Ramos (cell line): Measurements from ENCODE around the gene PATJ.

Source experiments
- in situ Hi-C: fragments of 300-500 bp; cut with MboI; formaldehyde crosslinking; loops from one replicate; pipeline ENCODE4 v1.14.3; 2022; ENCODE audit warnings: low sequenced_read_pairs; ENCODE audit not compliant: unreplicated experiment

Gene PATJ

DNA sequence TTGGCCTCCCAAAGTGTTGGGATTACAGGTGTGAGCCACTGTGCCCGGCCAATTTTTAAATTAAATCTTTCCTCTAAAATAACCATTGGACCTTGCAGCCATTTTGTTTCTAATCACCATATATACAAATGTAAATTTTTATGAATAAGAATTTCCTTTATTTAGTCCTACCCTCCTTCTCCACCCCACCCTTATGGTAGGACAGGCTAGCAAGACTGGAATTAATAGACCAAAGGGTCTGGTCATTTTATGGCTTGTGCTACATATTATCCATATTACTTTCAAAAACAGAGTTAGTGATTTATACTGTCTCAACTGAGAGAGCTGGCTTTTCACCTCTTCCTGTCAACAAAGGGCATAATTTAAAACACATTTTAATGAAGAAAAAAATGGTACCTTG, 478.9 kb downstream of the PATJ start:
- in situ Hi-C loops = no loop called here

DNA sequence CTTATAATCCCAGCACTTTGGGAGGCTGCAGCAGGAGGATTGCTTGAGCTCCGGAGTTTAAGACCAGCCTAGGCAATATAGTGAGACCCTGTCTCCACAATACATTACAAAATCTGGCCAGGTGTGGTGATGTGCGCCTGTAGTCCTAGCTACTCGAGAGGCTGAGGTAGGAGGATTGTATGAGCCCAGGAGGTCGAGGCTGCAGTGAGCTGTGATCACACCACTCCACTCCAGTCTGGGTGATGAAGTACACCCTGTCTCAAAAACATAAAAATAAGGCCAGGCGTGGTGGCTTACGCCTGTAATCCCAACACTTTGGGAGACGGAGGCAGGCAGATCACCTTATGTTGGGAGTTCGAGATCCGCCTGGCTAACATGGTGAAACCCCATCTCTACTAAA, 480.0 kb downstream of the PATJ start:
- in situ Hi-C loops = no loop called here

DNA sequence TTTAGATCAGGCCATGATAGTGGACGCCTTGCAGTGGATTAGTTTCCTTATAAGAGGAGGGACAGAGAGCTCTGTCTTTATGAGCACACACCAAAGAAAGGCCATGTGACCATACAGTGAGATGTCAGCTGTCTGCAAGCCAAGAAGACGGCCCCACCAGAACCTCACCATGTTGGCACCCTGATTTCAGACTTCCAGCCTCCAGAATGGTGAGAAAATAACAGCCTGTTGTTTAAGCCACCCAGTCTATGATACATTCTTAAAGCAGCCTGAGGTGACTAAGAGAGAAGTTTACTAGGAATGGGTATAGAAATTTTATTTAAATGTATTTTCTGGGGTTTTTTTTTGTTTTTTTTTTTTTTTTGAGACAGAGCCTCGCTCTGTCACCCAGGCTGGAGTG, 481.9 kb downstream of the PATJ start:
- in situ Hi-C loops = no loop called here

DNA sequence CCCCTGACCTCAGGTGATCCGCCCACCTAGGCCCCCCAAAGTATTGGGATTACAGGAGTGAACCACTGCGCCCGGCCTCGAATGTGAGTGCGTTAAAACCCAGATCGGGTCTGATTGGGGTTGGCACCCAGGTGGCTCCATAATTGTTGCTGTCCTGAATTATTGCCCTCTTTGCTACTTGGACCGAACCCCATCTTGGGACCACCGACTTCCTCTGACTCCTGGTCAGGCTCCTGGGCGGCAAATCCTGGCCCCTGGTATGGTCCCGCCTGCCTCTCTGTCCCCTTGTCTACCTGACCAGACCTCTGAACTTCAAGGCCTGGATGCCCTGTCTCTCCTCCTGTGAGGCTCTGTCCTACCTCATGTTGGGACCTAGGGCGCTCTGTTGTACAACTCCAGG, 485.2 kb downstream of the PATJ start:
- in situ Hi-C loops = no loop called here
